GM21825 (cell line): ENCODE data around the gene CELA3A.
"Not testable (repeated sequence)": the region's sequence is repeated elsewhere in the genome, so short reads cannot be mapped to it uniquely, and the experiment has no call there.

ENCODE experiments used
- ATAC-seq: cut with Tn5 transposase; IDR thresholded peaks from one replicate; pipeline ENCODE4 v1.9.1; 2021; ENCODE audit warnings: mild to moderate bottlenecking, moderate library complexity; ENCODE audit not compliant: unreplicated experiment

CELA3A gene

DNA sequence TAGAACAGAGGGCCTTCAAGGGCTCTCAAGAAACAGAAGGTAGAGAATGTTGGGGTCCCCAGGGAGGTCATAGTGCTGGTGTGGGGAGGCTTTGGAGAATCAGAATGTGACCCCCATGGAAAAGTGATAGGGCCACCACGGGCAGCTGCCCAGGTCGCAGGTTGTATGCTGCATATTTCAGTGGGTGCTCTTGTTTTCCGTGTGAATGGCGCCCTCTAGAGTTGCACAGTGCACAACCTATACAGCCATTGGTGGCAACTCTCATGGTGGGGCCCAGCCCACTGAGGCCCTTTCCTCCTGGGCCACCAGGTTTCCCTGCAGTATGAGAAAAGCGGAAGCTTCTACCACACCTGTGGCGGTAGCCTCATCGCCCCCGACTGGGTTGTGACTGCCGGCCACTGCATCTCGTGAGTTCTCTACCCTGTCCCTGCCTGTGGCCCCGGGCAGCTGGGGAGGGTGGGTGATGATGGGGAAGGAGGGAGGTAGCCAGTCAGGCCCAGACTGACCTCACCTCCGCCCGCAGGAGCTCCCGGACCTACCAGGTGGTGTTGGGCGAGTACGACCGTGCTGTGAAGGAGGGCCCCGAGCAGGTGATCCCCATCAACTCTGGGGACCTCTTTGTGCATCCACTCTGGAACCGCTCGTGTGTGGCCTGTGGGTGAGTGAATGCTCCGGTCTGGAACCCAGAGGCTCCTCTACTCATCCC lies 20.8 kb upstream of the CELA3A start:
- ATAC-seq = not testable (repeated sequence)

DNA sequence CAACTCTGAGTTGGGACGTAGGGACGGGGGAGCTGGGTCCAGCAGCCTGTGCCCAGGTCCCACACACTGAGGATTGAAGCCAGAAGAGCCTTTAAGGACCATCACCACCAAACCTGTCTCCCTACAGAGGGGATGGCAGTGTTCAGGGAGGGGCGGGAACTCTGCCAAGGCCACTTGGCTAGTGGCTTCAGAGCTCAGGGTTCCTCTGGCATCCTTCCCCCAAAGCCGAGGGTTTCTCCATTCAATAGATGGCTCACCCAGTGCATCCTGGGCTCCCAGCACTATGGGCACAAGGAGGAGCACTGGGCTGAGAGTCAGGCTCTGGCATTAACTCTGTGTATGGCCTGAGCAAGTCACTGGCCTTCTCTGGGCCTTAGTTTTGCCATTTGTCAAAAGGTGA lies 20.2 kb upstream of the CELA3A start:
- not testable (repeated sequence) for ATAC-seq

DNA sequence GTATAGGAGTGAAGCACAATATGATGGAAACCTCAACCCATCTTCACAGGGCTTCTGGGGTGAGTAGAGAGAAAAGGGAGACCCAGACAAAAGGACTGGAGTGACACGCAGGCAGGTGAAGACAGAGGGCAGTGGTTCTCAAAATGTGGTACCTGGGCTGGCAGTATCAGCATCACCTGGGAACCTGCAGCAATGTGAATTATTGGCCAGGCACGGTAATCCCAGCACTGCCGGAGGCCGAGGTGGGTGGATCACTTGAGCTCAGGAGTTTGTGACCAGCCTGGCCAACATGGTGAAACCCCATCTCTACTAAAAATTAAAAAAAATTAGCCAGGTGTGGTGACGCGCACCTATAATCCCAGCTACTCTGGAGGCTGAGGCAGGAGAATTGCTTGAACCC lies 19.3 kb upstream of the CELA3A start:
- ATAC-seq = not testable (repeated sequence)

DNA sequence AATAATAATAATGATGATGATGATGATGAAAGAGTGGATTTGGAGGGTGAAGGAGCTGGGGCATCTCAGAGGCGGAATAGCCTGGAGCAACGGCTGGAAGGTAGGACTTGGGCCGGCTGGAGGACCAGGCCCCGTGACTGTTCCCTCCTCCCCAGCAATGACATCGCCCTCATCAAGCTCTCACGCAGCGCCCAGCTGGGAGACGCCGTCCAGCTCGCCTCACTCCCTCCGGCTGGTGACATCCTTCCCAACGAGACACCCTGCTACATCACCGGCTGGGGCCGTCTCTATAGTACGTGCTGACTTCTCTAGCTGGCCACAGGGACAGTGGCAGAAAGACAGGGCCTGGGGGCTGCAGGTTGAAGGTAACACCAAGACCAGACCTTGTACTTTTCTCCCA lies 17.9 kb upstream of the CELA3A start:
- not testable (repeated sequence) for ATAC-seq

DNA sequence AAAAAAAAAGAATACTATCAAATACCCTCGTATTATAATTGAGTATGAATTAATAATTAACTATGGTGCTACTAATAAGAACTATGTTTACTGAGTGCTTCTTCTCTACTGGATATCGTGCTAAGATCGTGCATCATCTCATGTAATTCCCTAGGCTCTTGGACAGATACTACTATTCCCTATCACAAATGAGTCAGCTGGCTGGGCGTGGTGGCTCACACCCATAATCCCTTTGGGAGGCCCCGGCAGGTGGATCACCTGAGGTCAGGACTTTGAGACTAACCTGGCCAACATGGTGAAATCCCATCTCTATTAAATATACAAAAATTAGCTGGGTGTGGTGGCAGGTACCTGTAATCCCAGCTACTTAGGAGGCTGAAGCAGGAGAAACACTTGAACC lies 15.6 kb upstream of the CELA3A start:
- ATAC-seq = not testable (repeated sequence)

DNA sequence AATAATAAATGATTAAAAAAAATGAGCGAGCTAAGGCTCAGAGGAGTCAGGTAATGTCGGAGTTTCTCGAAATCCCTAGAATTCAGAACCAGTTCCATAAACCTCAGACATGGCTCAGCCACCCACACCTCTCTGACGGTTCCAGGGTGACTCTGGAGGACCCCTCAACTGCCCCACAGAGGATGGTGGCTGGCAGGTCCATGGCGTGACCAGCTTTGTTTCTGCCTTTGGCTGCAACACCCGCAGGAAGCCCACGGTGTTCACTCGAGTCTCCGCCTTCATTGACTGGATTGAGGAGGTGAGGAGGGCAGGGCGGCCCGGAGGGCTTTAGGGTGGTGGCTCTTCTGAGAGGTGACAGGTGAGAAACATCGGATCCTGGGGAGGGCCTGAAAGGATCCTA lies 15.1 kb upstream of the CELA3A start:
- ATAC-seq = not testable (repeated sequence)

DNA sequence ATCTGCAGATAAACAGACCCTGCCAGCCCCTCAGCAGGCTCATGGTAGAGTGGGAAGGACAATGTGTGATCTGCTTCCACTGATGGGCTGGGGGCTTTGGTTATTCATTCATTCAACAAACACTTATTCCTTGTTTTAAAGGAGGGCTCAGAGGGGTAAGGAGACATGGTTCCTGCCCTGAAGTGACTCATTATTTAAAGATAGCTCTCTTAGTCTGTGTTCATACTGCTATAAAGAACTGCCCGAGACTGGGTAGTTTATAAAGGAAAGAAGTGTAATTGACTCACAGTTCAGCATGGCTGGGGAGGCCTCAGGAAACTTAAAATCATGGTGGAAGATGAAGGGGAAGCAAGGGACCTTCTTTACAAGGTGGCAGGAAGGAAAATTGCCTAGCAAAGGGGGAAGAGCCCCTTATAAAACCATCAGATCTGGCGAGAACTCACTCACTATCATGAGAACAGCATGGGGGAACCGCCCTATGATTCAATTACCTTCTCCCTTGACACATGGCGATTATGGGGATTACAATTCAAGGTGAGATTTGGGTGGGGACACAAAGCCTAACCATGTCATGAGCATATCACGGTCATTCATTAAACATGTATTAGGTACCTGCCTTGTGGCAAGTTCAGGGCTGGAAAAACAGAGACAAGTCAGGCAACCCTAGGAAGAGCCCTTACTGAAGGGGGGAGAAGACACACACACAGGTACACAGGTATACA lies 11.6 kb upstream of the CELA3A start:
- ATAC-seq = not testable (repeated sequence)

DNA sequence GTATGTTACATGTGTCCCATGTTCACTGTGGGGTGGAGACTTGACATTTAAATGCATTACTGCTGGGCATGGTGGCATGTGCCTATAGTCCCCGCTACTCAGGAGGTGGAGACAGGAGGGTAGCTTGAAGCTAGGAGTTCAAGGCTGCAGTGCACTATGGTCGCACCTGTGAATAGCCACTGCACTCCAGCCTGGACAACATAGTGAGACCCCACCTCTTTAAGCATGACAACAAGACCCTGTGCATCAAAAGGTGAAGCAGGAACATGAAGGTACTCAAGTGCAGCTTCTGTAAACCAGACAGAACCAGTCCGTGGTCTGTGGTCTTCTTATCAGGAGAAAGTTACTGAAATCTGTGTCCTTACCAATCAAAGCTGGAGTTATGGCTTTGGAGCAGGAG lies 9.3 kb upstream of the CELA3A start:
- ATAC-seq = not testable (repeated sequence)

DNA sequence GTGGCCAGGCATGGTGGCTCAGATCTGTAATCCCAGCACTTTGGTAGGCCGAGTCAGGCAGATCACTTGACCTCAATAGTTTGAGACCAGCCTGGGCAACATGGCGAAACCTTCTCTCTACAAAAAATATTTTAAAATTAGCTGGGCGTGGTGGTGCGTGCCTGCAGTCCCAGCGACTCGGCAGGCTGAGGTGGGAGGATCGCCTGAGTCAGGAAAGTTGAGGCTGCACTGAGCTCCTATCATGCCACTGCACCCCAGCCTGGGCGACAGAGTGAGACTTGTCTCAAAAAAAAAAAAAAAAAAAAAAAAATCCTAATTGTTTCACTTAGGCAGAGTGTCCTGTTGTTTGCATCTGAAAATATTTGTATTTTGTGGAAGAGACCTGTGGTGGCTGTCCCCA lies 6.7 kb upstream of the CELA3A start:
- ATAC-seq = not testable (repeated sequence)

DNA sequence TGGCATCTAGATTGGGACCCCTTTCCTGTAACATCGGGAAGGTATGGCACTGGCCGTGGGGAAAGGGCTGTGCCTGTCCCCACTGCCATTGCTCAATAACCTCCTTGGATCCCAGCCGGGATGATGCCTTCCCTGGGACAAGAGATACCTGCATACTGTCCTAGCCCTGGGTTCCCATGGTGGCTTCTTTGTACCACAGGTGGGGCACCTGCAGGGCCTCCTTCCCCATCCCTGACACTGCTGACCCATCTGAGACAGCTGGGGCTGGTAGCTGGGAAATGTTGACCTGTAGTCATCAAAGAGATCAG lies 4.8 kb upstream of the CELA3A start:
- ATAC-seq = not testable (repeated sequence)

DNA sequence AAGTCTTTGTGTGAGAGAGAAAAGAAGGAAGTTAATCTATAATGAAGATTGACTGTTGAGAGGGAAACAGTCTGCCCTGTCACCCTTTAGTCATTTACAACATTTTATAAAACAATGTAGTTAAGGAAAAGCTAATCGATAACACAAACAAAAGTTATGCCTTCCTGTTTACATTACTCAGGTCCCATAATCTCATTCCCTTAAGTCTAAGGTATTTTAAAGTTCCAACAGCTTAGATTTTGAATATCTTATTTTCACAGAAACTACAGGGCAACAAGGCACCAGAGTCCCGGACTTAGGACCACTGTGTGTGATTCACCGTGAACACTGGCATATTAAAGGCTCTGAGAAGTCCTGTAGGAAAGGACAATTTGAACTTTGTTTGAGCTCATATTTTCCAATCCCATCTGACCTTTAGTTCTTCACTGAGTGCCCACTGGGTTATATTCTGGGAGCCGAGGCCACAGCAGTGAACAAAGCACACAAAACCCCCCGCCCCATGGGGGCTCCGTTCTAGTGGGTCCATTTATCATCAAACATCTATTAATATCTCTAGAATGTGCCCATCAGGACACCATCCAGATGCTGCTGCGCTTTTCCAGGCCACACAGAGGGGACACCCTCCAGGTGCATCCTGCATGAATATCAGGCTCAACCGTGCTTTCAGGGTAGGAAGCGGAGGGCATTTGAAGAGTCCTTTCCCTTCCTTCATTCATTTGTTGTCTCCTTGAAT lies 3.4 kb upstream of the CELA3A start:
- not testable (repeated sequence) for ATAC-seq

DNA sequence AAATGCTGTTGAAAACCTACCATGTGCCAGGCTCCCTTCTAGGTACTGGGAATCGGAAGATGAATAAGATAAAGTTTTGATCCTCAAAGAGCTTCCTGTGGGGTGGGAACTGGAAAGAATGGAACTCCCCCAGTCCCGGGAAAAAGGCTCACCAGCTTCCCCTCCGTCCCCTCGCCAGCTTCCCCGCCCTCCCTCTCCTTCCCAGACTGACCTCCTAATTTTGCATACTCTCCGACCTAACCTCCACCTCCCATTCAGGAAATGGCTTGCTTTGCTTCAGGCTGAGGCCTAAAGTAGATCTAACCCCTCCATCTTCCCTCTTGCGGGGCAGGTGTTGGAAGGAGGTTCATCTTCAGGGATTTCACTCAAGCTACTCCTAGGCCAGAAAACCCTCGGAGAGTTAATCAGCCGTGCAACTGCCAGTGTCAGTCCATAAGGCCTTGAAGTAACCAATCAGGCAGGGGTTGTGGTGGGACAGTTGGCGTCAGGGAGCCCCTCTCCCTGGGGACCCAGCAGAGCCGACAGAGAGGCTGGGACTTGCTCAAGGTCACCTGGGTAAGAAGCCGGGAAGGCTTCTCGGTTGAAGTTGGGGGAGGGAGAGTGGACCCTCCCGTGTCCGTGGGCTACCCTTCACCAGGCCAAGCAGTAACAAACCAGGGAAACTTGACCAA lies 2.7 kb upstream of the CELA3A start:
- ATAC-seq = not testable (repeated sequence)

DNA sequence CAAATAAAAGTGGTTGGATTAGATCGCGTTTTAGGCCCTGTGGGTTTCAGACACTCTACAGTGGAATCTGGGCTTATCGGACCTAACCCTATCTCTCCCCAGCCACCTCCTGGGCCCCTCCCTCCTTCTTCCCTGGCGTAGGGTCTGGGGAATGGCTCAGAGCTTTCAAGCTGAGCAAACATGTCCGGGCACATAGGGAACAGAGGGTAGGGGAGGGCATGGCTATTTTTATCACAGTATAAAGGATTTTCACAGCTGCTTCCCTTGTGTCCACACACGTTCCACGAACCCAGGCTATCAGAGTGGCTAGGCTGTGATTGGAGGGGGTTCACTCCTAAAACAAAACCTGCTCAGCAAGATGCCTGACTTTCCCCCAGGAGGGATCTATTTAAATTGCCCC lies 1.8 kb upstream of the CELA3A start:
- not testable (repeated sequence) for ATAC-seq

DNA sequence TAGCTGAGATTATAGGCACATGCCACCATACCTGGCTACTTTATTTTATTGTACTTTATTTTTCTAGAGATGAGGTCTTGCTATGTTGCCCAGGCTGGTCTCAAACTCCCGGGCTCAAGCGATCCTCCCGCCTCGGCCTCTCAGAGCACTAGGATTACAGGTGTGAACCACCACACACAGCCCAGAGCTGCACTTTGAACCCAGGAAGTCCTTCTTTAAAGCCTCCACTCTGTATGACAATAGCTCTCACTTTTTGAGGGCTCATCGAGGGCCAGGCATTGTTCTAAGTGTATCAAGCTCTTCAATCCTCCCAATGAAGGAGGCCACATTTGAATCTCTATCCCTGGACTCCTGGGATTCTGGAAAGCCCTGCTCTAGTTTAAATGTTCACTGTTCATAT lies 1.0 kb downstream of the CELA3A start:
- not testable (repeated sequence) for ATAC-seq

DNA sequence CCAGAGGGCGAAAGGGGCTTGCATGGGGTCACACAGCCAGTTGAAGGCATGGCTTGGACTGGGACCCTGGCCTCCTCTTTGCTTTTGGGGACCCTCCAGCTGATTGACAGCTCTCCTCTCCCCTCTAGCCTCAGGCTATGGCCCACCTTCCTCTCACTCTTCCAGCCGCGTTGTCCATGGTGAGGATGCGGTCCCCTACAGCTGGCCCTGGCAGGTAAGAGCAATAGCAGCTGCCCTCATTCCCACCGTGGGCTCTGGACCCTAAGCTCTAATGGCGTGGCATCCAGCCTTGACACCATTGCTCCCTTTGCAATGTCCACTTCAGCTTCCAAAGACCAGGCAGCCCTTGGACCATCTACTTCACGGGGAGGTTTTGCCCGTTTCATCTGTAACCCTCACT lies 1.4 kb downstream of the CELA3A start:
- ATAC-seq = not testable (repeated sequence)

DNA sequence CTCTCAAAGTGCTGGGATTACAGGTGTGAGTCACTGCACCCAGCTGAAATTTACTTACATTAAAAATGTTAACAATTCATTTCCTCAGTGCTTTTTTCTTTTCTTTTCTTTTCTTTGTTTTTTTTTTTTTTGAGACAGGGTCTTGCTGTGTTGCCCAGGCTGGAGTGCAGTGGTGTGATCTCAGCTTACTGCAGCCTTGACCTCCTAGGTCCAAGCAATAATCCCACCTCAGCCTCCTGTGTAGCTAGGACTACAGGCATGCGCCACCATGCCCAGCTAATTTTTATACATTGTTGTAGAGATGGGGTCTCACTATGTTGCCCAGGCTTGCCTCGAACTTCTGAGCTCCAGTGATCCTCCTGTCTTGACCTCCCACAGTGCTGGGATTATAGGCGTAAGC lies 2.5 kb downstream of the CELA3A start:
- not testable (repeated sequence) for ATAC-seq

DNA sequence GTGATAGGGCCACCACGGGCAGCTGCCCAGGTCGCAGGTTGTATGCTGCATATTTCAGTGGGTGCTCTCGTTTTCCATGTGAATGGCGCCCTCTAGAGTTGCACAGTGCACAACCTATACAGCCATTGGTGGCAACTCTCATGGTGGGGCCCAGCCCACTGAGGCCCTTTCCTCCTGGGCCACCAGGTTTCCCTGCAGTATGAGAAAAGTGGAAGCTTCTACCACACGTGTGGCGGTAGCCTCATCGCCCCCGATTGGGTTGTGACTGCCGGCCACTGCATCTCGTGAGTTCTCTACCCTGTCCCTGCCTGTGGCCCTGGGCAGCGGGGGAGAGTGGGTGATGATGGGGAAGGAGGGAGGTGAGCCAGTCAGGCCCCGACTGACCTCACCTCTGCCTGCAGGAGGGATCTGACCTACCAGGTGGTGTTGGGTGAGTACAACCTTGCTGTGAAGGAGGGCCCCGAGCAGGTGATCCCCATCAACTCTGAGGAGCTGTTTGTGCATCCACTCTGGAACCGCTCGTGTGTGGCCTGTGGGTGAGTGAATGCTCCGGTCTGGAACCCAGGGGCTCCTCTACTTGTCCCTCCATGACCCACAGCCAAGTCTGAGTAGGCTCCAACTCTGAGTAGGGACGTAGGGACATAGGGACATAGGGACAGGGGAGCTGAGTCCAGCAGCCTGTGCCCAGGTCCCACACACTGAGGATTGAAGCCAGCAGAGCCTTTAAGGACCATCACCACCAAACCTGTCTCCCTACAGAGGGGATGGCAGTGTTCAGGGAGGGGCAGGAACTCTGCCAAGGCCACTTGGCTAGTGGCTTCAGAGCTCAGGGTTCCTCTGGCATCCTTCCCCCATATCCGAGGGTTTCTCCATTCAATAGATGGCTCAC lies 4.0 kb downstream of the CELA3A start:
- ATAC-seq = not testable (repeated sequence)

DNA sequence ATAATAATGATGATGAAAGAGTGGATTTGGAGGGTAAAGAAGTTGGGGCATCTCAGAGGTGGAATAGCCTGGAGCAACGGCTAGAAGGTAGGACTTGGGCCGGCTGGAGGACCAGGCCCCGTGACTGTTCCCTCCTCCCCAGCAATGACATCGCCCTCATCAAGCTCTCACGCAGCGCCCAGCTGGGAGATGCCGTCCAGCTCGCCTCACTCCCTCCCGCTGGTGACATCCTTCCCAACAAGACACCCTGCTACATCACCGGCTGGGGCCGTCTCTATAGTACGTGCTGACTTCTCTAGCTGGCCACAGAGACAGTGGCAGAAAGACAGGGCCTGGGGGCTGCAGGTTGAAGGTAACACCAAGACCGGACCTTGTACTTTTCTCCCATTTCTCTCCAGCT lies 5.3 kb downstream of the CELA3A start:
- not testable (repeated sequence) for ATAC-seq

DNA sequence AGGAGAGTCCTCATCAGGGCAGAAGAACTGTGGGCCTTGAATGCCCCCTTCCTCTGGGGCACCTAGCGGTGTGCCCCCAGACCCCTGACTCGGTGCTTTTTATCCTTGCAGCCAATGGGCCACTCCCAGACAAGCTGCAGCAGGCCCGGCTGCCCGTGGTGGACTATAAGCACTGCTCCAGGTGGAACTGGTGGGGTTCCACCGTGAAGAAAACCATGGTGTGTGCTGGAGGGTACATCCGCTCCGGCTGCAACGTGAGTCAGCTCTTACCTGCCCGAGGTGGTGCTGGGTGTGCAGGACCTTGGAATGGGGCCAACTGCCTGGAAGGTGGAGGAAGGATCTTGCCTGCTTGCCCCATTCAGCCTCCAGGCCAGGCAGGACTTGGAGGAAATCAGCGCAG lies 5.8 kb downstream of the CELA3A start:
- ATAC-seq = not testable (repeated sequence)

DNA sequence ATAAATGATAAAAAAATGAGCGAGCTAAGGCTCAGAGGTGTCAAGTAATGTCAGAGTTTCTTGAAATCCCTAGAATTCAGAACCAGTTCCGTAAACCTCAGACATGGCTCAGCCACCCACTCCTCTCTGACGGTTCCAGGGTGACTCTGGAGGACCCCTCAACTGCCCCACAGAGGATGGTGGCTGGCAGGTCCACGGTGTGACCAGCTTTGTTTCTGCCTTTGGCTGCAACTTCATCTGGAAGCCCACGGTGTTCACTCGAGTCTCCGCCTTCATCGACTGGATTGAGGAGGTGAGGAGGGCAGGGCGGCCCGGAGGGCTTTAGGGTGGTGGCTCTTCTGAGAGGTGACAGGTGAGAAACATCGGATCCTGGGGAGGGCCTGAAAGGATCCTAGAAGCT lies 8.1 kb downstream of the CELA3A start:
- ATAC-seq = not testable (repeated sequence)
